Fibroblast of skin of scalp (primary cell): Measurements from ENCODE around the gene TSACC.
"Not testable (repeated sequence)": the region's sequence is repeated elsewhere in the genome, so short reads cannot be mapped to it uniquely, and the experiment has no call there.

Experiments
- DNase-seq: peaks from one replicate; pipeline ENCODE4 v3.0.0-alpha.2; 2013

Gene TSACC

GRCh38 chr1:156346636-156347035, 8.3 kb downstream of the TSACC start:
- DNase-seq, result peak; percentile 77

- DNase-seq, result peak; percentile 88
Observed at GRCh38 chr1:156347331-156347730, 9.0 kb downstream of the TSACC start.

- DNase-seq, result not testable (repeated sequence)
Observed at GRCh38 chr1:156352481-156352880, 14.2 kb downstream of the TSACC start.

DNA sequence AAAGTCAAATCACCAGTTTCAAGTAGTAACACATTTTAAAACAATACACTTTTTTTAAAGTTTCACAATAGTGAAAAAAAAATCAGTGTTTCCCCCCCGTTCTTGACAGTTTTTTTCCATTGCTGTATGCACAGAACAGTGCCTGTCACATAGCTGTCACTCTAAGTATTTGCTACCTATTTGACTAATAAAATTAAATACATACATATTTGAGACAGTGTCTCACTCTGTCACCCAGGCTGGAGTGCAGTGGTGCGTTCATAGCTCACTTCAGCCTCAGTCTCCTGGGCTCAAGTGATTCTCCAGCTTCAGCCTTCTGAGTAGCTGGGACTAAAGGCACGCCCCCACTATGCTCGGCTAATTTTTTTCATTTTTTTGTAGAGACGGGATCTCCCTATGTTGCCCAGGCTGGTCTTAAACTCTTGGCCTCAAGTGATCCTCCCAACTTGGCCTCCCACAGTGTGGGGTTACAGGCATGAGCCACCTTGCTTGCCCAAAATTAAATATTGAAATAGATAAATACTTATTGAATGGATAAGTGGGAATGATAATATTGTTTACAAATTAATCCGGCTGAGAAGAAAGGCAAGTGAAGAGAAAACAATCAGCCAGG, 18.0 kb downstream of the TSACC start:
- no peak for DNase-seq

GRCh38 chr1:156356875-156357534, 18.7 kb downstream of the TSACC start:
- DNase-seq, result peak; percentile 17

DNA sequence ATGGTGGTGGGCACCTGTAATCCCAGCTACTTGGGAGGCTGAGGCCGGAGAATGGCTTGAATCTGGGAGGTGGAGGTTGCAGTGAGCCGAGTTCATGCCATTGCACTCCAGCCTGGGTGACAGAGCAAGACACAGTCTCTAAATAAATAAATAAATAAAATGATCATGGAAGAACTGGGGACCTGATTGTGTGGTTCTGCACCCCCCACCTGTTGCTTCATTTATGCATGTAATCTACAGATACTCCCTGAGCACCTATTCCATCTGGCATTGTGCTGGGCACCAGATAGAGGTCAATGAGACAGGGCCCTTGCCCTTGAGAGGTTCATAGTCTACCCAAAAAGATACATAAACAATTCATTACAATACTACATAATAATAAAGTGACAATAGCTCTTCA, 19.7 kb downstream of the TSACC start:
- DNase-seq, result no peak

GRCh38 chr1:156358641-156359040, 20.3 kb downstream of the TSACC start:
- no peak for DNase-seq

DNA sequence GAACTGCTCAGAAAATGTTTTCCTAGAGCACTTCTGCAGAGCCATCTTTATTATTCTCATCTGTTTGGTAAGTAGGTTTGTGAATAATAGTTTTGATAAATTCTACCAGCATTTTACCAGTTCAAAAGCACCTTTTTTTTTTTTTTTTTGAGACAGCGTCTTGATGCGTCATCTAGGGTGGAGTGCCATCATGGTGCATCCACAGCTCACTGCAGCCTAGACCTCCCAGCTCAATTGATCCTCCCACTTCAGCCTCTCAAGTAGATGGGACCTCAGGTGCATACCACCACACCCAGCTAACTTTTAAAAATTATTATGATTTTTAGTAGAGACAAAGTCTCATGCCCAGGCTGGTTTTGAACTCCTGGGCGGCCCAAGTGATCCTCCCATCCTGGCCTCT, 20.9 kb downstream of the TSACC start:
- no peak for DNase-seq

DNA sequence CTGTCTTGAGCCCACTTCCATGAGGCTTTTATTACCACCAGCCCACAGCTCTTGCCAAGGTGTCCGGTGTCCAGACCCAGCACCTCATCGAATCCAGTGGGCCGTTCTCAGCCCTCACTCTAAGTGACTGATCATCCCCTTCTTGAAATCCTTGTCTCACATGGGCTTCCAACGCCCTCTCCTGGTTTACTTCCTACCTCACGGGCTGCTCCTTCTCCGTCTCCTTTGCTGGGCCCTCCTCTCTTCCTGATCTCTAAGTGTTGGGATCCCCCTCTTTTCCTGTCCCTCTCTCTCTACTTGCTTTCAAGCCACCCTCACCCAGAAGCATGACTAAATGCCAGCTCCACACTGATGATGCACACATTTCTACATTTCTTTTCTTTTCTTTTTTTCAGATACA, 21.6 kb downstream of the TSACC start:
- peak; percentile 47 for DNase-seq

DNA sequence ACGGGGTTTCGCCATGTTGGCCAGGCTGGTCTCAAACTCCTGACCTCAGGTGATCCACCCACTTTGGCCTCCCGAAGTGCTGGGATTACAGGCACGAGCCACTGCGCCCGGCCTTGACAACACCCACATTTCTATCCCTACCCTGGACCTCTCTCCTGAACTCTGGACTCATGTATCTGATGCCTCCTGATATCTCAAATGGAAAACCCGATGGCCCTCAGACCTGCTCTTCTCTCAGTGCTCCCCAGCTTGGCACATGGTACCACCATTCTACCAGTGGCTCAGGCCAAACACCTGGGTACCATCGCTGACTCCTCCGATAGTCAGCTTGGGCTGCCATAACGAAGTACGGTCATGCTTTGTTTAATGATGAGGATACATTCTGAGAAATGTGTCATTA, 22.2 kb downstream of the TSACC start:
- no peak for DNase-seq

GRCh38 chr1:156365754-156366153, 27.4 kb downstream of the TSACC start:
- no peak for DNase-seq

- no peak for DNase-seq
Observed at GRCh38 chr1:156366378-156367166, 28.2 kb downstream of the TSACC start.

- no peak for DNase-seq
Observed at GRCh38 chr1:156367383-156368156, 29.2 kb downstream of the TSACC start.

GRCh38 chr1:156368157-156368658, 29.9 kb downstream of the TSACC start:
- DNase-seq, result no peak

DNA sequence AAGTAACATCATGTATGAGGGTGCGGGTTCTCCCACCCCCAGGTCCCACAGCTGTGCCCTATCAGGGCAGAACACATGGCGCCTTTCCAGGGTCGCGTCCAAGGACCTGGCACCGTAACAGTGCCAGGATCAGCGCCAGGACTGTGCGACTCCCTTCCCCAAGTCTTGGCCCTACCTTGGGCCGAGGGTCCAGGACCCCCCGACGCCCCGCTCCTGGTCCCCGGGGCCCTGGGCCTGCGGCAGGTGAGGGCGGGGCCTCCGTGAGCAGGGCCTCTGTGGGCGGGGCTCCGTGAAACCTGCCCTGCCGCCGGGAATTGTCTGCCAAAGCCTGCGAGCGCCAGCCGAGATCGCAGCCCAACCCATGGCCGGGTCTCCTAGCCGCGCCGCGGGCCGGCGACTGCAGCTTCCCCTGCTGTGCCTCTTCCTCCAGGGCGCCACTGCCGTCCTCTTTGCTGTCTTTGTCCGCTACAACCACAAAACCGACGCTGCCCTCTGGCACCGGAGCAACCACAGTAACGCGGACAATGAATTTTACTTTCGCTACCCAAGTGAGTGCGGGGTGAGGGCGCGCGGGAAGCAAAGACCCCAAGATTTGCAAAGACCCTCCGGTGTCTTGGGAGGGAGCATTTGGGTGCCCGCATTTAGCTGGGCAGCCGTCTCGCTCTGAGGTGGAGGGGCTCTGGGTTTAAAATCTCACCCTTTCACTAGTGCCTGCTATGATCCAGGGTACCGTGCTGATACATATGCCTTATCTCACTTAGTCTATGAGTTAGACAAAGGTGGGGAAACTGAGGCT, 30.8 kb downstream of the TSACC start, which contains the start of gene RHBG:
Gene RHBG (plus strand): TSS at position 323 of the 796 bp plus-strand sequence. CDS start 39 bp downstream, at position 362.
- no peak for DNase-seq

DNA sequence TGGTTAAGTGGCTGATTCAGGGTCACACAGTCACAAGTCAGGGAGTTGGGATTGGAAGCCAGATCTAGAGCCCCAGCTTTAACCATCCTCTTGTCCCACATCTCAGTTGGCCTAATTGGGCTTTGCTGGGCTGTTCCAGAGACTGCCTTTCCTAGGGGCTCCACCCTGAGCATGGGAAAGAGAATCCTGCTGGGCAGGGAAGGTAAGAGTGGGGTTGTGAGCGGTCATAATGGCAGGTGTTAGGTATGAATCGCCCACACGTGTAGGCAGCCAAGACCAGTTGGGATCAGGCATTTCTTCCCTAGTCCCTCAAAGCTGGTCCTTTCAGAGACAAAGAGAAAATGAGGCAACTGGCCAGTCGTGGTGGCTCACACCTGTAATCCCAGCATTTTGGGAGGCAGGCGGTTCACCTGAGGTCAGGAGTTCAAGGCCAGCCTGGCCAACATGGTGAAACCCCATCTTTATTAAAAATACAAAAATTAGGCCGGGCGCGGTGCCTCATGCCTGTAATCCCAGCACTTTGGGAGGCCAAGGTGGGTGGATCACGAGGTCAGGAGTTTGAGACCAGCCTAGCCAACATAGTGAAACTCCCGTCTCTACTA, 31.5 kb downstream of the TSACC start:
- not testable (repeated sequence) for DNase-seq

GRCh38 chr1:156371553-156372264, 33.4 kb downstream of the TSACC start:
- no peak for DNase-seq

DNA sequence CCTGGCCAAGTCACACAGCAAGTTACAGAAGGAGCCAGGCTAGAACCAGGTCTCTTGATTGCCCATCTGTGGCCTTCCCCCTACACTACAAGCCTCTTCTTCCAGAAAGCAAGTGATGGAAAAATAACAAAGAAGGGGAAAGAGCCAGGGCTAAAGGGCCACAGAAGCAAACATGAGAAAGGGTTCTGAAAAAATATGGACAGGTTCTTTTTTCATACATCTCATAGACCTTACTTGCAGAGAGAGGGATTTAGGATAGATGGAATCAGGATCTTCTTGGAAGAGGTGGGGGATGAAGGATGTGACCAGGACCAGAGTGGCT, 33.9 kb downstream of the TSACC start:
- DNase-seq, result no peak

GRCh38 chr1:156372876-156373275, 34.5 kb downstream of the TSACC start:
- DNase-seq, result no peak

- DNase-seq, result no peak
Observed at GRCh38 chr1:156373546-156373945, 35.2 kb downstream of the TSACC start.

DNA sequence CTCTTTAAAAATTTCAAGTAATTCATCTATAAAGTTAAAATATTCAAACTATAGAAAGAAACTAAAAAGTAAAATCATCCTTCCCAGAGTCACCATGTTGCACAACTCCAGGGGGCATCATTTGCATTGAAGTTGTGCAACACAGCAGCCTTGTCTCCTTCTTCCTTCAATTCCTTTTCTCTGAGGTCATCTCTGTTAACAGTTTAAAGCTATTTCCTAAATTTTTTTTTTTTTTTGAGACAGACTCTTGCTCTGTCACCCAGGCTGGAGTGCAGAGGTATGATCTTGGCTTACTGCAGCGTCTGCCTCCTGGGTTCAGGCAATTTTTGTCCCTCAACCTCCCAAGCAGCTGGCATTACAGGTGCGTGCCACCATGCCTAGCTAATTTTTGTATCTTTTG, 37.8 kb downstream of the TSACC start:
- DNase-seq, result peak; percentile 42
